HG03565 (cell line): ENCODE measurements around the gene HDAC4.

Experiments used
- ATAC-seq: cut with Tn5 transposase; IDR thresholded peaks from one replicate; pipeline ENCODE4 v1.9.1; 2021; ENCODE audit warnings: mild to moderate bottlenecking, moderate library complexity; ENCODE audit not compliant: unreplicated experiment

HDAC4 gene

GRCh38 chr2:239329972-239330572 is 70.7 kb downstream of the HDAC4 start:
- no peak for ATAC-seq

- ATAC-seq, result no peak
Observed at GRCh38 chr2:239329284-239329971, 71.4 kb downstream of the HDAC4 start.

- ATAC-seq, result no peak
Observed at GRCh38 chr2:239328351-239329191, 72.2 kb downstream of the HDAC4 start.

- ATAC-seq, result no peak
Observed at GRCh38 chr2:239327536-239328350, 73.1 kb downstream of the HDAC4 start.

- ATAC-seq, result no peak
Observed at GRCh38 chr2:239326831-239327535, 73.8 kb downstream of the HDAC4 start.

GRCh38 chr2:239324456-239324855 is 76.4 kb downstream of the HDAC4 start:
- ATAC-seq, result no peak

GRCh38 chr2:239323447-239323846 is 77.4 kb downstream of the HDAC4 start:
- no peak for ATAC-seq

GRCh38 chr2:239322416-239323086 is 78.3 kb downstream of the HDAC4 start:
- ATAC-seq, result no peak

GRCh38 chr2:239321596-239322415 is 79.0 kb downstream of the HDAC4 start:
- no peak for ATAC-seq

GRCh38 chr2:239318790-239319661 is 81.8 kb downstream of the HDAC4 start:
- ATAC-seq, result no peak

GRCh38 chr2:239318151-239318611 is 82.6 kb downstream of the HDAC4 start:
- ATAC-seq, result no peak

GRCh38 chr2:239316562-239317465 is 84.0 kb downstream of the HDAC4 start:
- ATAC-seq, result no peak

GRCh38 chr2:239315308-239315707 is 85.5 kb downstream of the HDAC4 start:
- ATAC-seq, result no peak

GRCh38 chr2:239313776-239314175 is 87.0 kb downstream of the HDAC4 start:
- no peak for ATAC-seq

GRCh38 chr2:239312741-239313667 is 87.8 kb downstream of the HDAC4 start:
- no peak for ATAC-seq

GRCh38 chr2:239312081-239312511 is 88.7 kb downstream of the HDAC4 start:
- no peak for ATAC-seq
